ENCODE results near the gene TAGLN3. TPM values are rescaled to one million over a fixed set of nuclear protein-coding genes. Genes with fewer than 3 reads are reported as not detected.

The TAGLN3 gene
- total and polyA plus RNA-seq, 9 donors = 0.19 TPM; not detected in 8

DNA sequence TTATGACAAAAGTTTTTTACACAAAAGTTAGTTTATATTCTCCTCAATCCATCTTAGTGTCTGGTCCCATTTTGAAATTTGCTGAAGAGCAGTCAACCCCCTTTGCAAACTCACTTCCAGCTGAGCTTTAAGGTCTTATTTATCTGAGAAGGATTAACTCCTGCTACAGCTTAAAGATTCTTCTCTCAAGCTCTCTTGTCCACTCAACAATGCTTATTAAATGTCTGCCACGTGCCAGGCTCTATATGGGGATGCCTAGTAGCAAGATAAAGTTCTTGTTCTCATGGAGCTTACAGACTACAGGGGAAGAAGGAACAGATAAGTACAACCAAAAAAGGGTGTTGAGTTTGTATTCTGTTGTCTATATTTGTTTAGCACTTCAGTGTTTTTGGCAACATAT, 54.5 kb downstream of the TAGLN3 start:
- Histone ChIP-seq H3K27ac (no peak overlapping the region), H3K4me3 (no peak overlapping the region), H3K36me3 (no peaks in the 10 kb centered on the region), H3K27me3 (no peaks in the 10 kb centered on the region), H3K9me3 (no peaks in the 10 kb centered on the region), H3K4me1 (ENCODE audit: insufficient read depth) (no peaks in the 10 kb centered on the region)
- 48 to 61% (median 60%) methylated on average over 1 of the region's 1 CpG for WGBS, 3 donors
- intact Hi-C loops (cut with DNase I) = no loop called here
- DNase-seq = no peak
- TF ChIP-seq CTCF (IDR thresholded peaks at IDR 0.05) = no peak
- TF ChIP-seq POLR2A (IDR thresholded peaks at IDR 0.05) = no peak
- no peak for TF ChIP-seq EP300 (IDR thresholded peaks at IDR 0.05)

GRCh38 chr3:112056451-112056929, 57.8 kb downstream of the TAGLN3 start:
- Histone ChIP-seq H3K27ac (no peak overlapping the region), H3K36me3 (no peaks in the 10 kb centered on the region), H3K4me3 (no peak overlapping the region), H3K9me3 (no peaks in the 10 kb centered on the region), H3K4me1 (ENCODE audit: insufficient read depth) (no peaks in the 10 kb centered on the region), H3K27me3 (no peaks in the 10 kb centered on the region)
- 83 to 88% (median 83%) methylated on average over 6 of the region's 6 CpGs for WGBS, 3 donors
- no peak for TF ChIP-seq POLR2A (IDR thresholded peaks at IDR 0.05)
- TF ChIP-seq CTCF (IDR thresholded peaks at IDR 0.05) = no peak
- no peak for TF ChIP-seq EP300 (IDR thresholded peaks at IDR 0.05)
- DNase-seq = no peak
- intact Hi-C loops (cut with DNase I) = no loop called here

GRCh38 chr3:112059497-112059896, 60.8 kb downstream of the TAGLN3 start:
- Histone ChIP-seq H3K4me1 (ENCODE audit: insufficient read depth) (no peaks in the 10 kb centered on the region), H3K9me3 (no peaks in the 10 kb centered on the region), H3K27ac (no peak overlapping the region), H3K36me3 (no peaks in the 10 kb centered on the region), H3K4me3 (no peak overlapping the region), H3K27me3 (no peaks in the 10 kb centered on the region)
- 81 to 91% (median 84%) methylated on average over 1 of the region's 1 CpG for WGBS, 3 donors
- no peak for TF ChIP-seq POLR2A (IDR thresholded peaks at IDR 0.05)
- TF ChIP-seq EP300 (IDR thresholded peaks at IDR 0.05) = no peak
- DNase-seq = no peak
- intact Hi-C loops (cut with DNase I) = no loop called here

- H3K36me3 ChIP-seq = no peaks in the 10 kb centered on the region
- no peak for DNase-seq
- TF ChIP-seq POLR2A (IDR thresholded peaks at IDR 0.05) (no peak), CTCF (IDR thresholded peaks at IDR 0.05) (no peak), EP300 (IDR thresholded peaks at IDR 0.05) (no peak)
- no peaks in the 10 kb centered on the region for H3K9me3 ChIP-seq
- no peak overlapping the region for H3K27ac ChIP-seq
- no peak overlapping the region for H3K4me3 ChIP-seq
- 5 to 19% (median 5%) methylated on average over 3 of the region's 3 CpGs for WGBS, 3 donors
- intact Hi-C loops (cut with DNase I) = no loop called here
- no peaks in the 10 kb centered on the region for H3K4me1 ChIP-seq (ENCODE audit: insufficient read depth)
- no peaks in the 10 kb centered on the region for H3K27me3 ChIP-seq
Observed at GRCh38 chr3:112061152-112061551, 62.4 kb downstream of the TAGLN3 start.

Other genes with a start within 250 kb of the TAGLN3 start
- gene PHLDB2, start 139.7 kb upstream of the TAGLN3 start, total RNA-seq = 100 to 1,000 TPM in 1 of 7 donors, 10 to 100 TPM in 6; 13.1 to 141 (median 19.3) TPM
- 10 to 100 TPM in 1 of 2 donors, 1 to 10 TPM in 1; 9.0 to 26.7 TPM for gene PHLDB2, start 139.7 kb upstream of the TAGLN3 start, polyA plus RNA-seq
- 10 to 100 TPM; 18.2 to 37.0 (median 27.9) TPM for gene ABHD10, start 19.9 kb upstream of the TAGLN3 start, total RNA-seq
- 10 to 100 TPM; 20.5 to 36.4 TPM for gene ABHD10, start 19.9 kb upstream of the TAGLN3 start, polyA plus RNA-seq
- gene TMPRSS7, start 35.8 kb downstream of the TAGLN3 start, total RNA-seq = under 1 TPM in 1 of 7 donors, not detected in 6; 0.34 TPM
- not detected for gene TMPRSS7, start 35.8 kb downstream of the TAGLN3 start, polyA plus RNA-seq
- gene C3orf52, start 87.5 kb downstream of the TAGLN3 start, total RNA-seq = 1 to 10 TPM in 2 of 7 donors, under 1 TPM in 5; 0.28 to 5.5 (median 0.48) TPM
- gene C3orf52, start 87.5 kb downstream of the TAGLN3 start, polyA plus RNA-seq = 1 to 10 TPM in 1 of 2 donors, under 1 TPM in 1; 0.24 to 1.0 TPM
- under 1 TPM in 2 of 7 donors, not detected in 5; 0.11 to 0.23 TPM for gene GCSAM, start 134.3 kb downstream of the TAGLN3 start, total RNA-seq
- under 1 TPM; 0.13 to 0.83 TPM for gene GCSAM, start 134.3 kb downstream of the TAGLN3 start, polyA plus RNA-seq

Data from ovary (tissue), 9 donors.